GM12878 (cell line): Measurements from ENCODE around the gene SNU13. TPM values are rescaled to one million over a fixed set of nuclear protein-coding genes. Genes with fewer than 3 reads are reported as not detected.

Source experiments
- ATAC-seq: fragments of 200-7000 bp; cut with Tn5 transposase; 3 replicates; pipeline ENCODE4 v1.9.1; 2020; ENCODE audit warnings: mild to moderate bottlenecking, moderate library complexity
- BruUV-seq: library from RNA; stranded (reverse); fragments of 400-500 nt; replicated peaks from 2 replicates; lab custom pipeline; 2021; lab: Mats Ljungman, UMichigan
- CTCF ChIA-PET: fragments of 300-600 bp; sonication (Branson Sonifier 250); formaldehyde crosslinking; extraction: SDS; loops from one replicate; lab custom pipeline; 2021; ENCODE audit warnings: inconsistent platforms; lab: Yijun Ruan, JAX
- POLR2A ChIA-PET: fragments of 350-600 bp; formaldehyde crosslinking; extraction: SDS; loops from one replicate; lab custom pipeline; 2021; ENCODE audit warnings: inconsistent platforms; lab: Charles Lee
- RAD21 ChIA-PET: fragments of 300-600 bp; sonication (Branson Sonifier 250); formaldehyde crosslinking; loops from one replicate; lab custom pipeline; 2023; ENCODE audit warnings: antibody characterized with exemption; ENCODE audit not compliant: unreplicated experiment; lab: Charles Lee
- SMC1A ChIA-PET: fragments of 300-600 bp; sonication (Branson Sonifier 250); formaldehyde crosslinking; loops from one replicate; lab custom pipeline; 2023; ENCODE audit not compliant: unreplicated experiment, uncharacterized antibody; lab: Charles Lee
- DNase-seq: peaks from one replicate; pipeline ENCODE4 v3.0.0-alpha.2; 2011; ENCODE audit warnings: low read depth, low spot score
- FAIRE-seq: peaks from 3 replicates; lab custom pipeline; 2011; peaks lifted over from hg19 to GRCh38; lab: Jason Lieb, UNC
- H2AFZ ChIP-seq: 2 replicates; pipeline ENCODE4 v1.6.0; 2011; ENCODE audit warnings: low read depth, low read length, control low read depth; ENCODE audit not compliant: control insufficient read depth
- H3K27ac ChIP-seq: 2 replicates; pipeline ENCODE4 v1.5.1; 2011; ENCODE audit warnings: control low read depth; ENCODE audit not compliant: control insufficient read depth, insufficient read depth
- H3K27me3 ChIP-seq, 2 experiments: replicated peaks in 1 of 2; 2 replicates each; pipeline versions ENCODE4 v1.6.0 to v1.6.1; 2011; ENCODE audit warnings: low read length in 1 of 2; ENCODE audit not compliant: control insufficient read depth in 2 of 2, insufficient read depth in 2 of 2
- H3K36me3 ChIP-seq, 2 experiments: 2 replicates each; pipeline ENCODE4 v1.5.1; 2011; ENCODE audit warnings: low read length in 1 of 2; ENCODE audit not compliant: control insufficient read depth in 2 of 2, insufficient read depth in 2 of 2
- H3K4me1 ChIP-seq: 2 replicates; pipeline ENCODE4 v1.6.1; 2011; ENCODE audit warnings: mild to moderate bottlenecking, low read length, moderate library complexity, mixed read lengths; ENCODE audit not compliant: control insufficient read depth, insufficient read depth
- H3K4me2 ChIP-seq: 2 replicates; pipeline ENCODE4 v1.6.0; 2011; ENCODE audit warnings: control low read depth; ENCODE audit not compliant: control insufficient read depth, insufficient read depth
- H3K4me3 ChIP-seq: fragments of 200-600 bp; sonication (generic); 2 replicates; pipeline ENCODE4 v1.5.1; 2016
- H3K79me2 ChIP-seq: 2 replicates; pipeline ENCODE4 v1.6.0; 2011; ENCODE audit warnings: low read length; ENCODE audit not compliant: control insufficient read depth, insufficient read depth
- H3K9ac ChIP-seq: 2 replicates; pipeline ENCODE4 v1.8.0; 2011; ENCODE audit warnings: low read length, control low read depth, mixed read lengths; ENCODE audit not compliant: control insufficient read depth, insufficient read depth
- H3K9me3 ChIP-seq: replicated peaks from 3 replicates; pipeline ENCODE4 v1.5.1; 2011; ENCODE audit warnings: mild to moderate bottlenecking, low read length; ENCODE audit not compliant: control insufficient read depth, insufficient read depth
- H4K20me1 ChIP-seq: 2 replicates; pipeline ENCODE4 v1.6.0; 2011; ENCODE audit not compliant: control insufficient read depth, insufficient read depth
- CBX3 ChIP-seq: fragments of 200-600 bp; sonication (generic); IDR thresholded peaks from 2 replicates; pipeline ENCODE4 v1.6.1; 2016; ENCODE audit warnings: low read depth, borderline replicate concordance
- CEBPB ChIP-seq, 2 experiments: fragments of 150-350 bp in 1 of 2; IDR thresholded peaks; 2 replicates each; pipeline ENCODE4 v1.6.1; 2012 to 2014; ENCODE audit warnings: low read depth in 2 of 2, low read length in 2 of 2, borderline replicate concordance in 1 of 2, inconsistent platforms in 1 of 2
- CHD1 ChIP-seq: IDR thresholded peaks from 2 replicates; pipeline ENCODE4 v1.6.1; 2012; ENCODE audit warnings: low read depth, low read length, improper control_type of control experiment
- E2F4 ChIP-seq: IDR thresholded peaks from 2 replicates; pipeline ENCODE4 v1.6.1; 2012; ENCODE audit warnings: low read depth, low read length, improper control_type of control experiment
- E4F1 ChIP-seq: fragments of 450-650 bp; IDR thresholded peaks from 2 replicates; pipeline ENCODE4 v1.6.1; 2018; ENCODE audit warnings: borderline replicate concordance, mild to moderate bottlenecking; ENCODE audit not compliant: partially characterized antibody
- EZH2 ChIP-seq: IDR thresholded peaks from 2 replicates; pipeline ENCODE4 v1.6.1; 2012; ENCODE audit warnings: low read depth, mild to moderate bottlenecking, control low read depth, inconsistent platforms, low read length, borderline replicate concordance; ENCODE audit not compliant: control insufficient read depth
- KAT2A ChIP-seq: conservative IDR thresholded peaks from 2 replicates; pipeline ENCODE4 v1.6.1; 2011; ENCODE audit warnings: low read depth, low read length; ENCODE audit not compliant: control insufficient read depth
- LARP7 ChIP-seq: fragments of 450-650 bp; IDR thresholded peaks from 2 replicates; pipeline ENCODE4 v1.6.1; 2017; ENCODE audit warnings: mild to moderate bottlenecking
- MXI1 ChIP-seq: fragments of 150-350 bp; IDR thresholded peaks from 2 replicates; pipeline ENCODE4 v1.6.1; 2011; ENCODE audit warnings: low read depth, mild to moderate bottlenecking, inconsistent platforms, low read length, improper control_type of control experiment
- MYC ChIP-seq: IDR thresholded peaks from 2 replicates; pipeline ENCODE4 v1.6.1; 2011; ENCODE audit warnings: mild to moderate bottlenecking, low read length, moderate library complexity, inconsistent platforms; ENCODE audit not compliant: insufficient read depth, insufficient replicate concordance, insufficient read length, severe bottlenecking
- SREBF1 ChIP-seq: IDR thresholded peaks from 2 replicates; pipeline ENCODE4 v1.6.1; 2012; ENCODE audit warnings: mild to moderate bottlenecking, low read length
- SUZ12 ChIP-seq: fragments of 200-600 bp; sonication (generic); IDR thresholded peaks from one replicate; pipeline ENCODE4 v1.6.1; 2018; ENCODE audit warnings: antibody characterized with exemption, mild to moderate bottlenecking; ENCODE audit not compliant: unreplicated experiment
- TARDBP ChIP-seq: IDR thresholded peaks from 2 replicates; pipeline ENCODE4 v1.6.1; 2016; ENCODE audit warnings: borderline replicate concordance
- TCF12 ChIP-seq: IDR thresholded peaks from 2 replicates; pipeline ENCODE4 v1.6.1; 2011; ENCODE audit warnings: low read depth, mild to moderate bottlenecking, low read length
- USF2 ChIP-seq: IDR thresholded peaks from 2 replicates; pipeline ENCODE4 v1.6.1; 2011; ENCODE audit warnings: low read depth, low read length, improper control_type of control experiment, borderline replicate concordance
- ZNF24 ChIP-seq: fragments of 450-650 bp; IDR thresholded peaks from 2 replicates; pipeline ENCODE4 v1.6.1; 2017; ENCODE audit warnings: antibody characterized with exemption, mild to moderate bottlenecking
- ZSCAN29 ChIP-seq: fragments of 450-650 bp; IDR thresholded peaks from 2 replicates; pipeline ENCODE4 v1.6.1; 2017; ENCODE audit warnings: mild to moderate bottlenecking, moderate library complexity
- WGBS: methylation state at CpG from one replicate; pipeline ENCODE4 v1.1.6; 2016; ENCODE audit warnings: low lambda C conversion rate; ENCODE audit not compliant: insufficient replicate concordance, insufficient coverage; ENCODE audit errors: missing lambda C conversion rate; 5-methylcytosine and 5-hydroxymethylcytosine counted together
- in situ Hi-C: fragments of 300-500 bp; cut with MboI; formaldehyde crosslinking; loops from 9 replicates; pipeline ENCODE4 v1.14.3; 2018; ENCODE audit warnings: mixed read lengths
- intact Hi-C: fragments of 100-400 bp; cut with micrococcal nuclease; formaldehyde crosslinking; loops from one replicate; pipeline ENCODE4 v1.14.2; 2022; ENCODE audit not compliant: unreplicated experiment
- polyA plus RNA-seq, 11 experiments: library from polyadenylated mRNA; depleted of rRNA in 4 of 11; unstranded in 6 of 11; stranded (reverse) in 5 of 11; fragments of >200 nt; fragmentation: Nextera tagmentation in 4 of 11; fragmentation: Illumina TruSeq in 1 of 11; extraction: Ambion mirVana in 4 of 11; extraction: Trizol in 1 of 11; gene quantifications; 1 replicate in 1 of 11; 2 replicates in 10 of 11; pipeline versions ENCODE4 v1.2.1 to v1.2.3, GENCODE V29; 2011 to 2016; ENCODE audit warnings: inconsistent platforms in 2 of 11, missing spikeins in 2 of 11, low read depth in 1 of 11
- total RNA-seq, 4 experiments: library from RNA; depleted of rRNA in 3 of 4; stranded (reverse); fragments of >200 nt in 3 of 4; fragmentation: Illumina TruSeq in 1 of 4; extraction: Trizol in 1 of 4; gene quantifications; 2 replicates each; pipeline versions ENCODE4 v1.2.1 to v1.2.3, GENCODE V29; 2013 to 2021

SNU13 gene
- total and polyA plus RNA-seq, 10 of the 15 experiments (the other 5 are each of a cell fraction or from before 2014, with no cell fraction given): 157 to 870 (median 256) TPM

- ATAC-seq (peak; percentile 90), DNase-seq (peak; percentile 66), FAIRE-seq (no peak)
- Histone ChIP-seq H3K79me2 (peaks cover 81% of the 10 kb centered on the region), H3K4me1 (no peaks in the 10 kb centered on the region), H2AFZ (peak overlapping the region; percentile 59), H3K36me3 (peaks cover 12 to 13% of the 10 kb centered on the region in 2 experiments), H3K27ac (peak overlapping the region; percentile 53), H3K4me2 (peak overlapping the region; percentile 27), H3K9me3 (no peaks in the 10 kb centered on the region), H3K9ac (peak overlapping the region; percentile 74), H3K4me3 (peak overlapping the region; percentile 61), H4K20me1 (no peaks in the 10 kb centered on the region; the same call in 1 of the 2 replicates), H3K27me3 (no peaks in the 10 kb centered on the region)
- 46% methylated on average over 50 of the region's 50 CpGs for WGBS
- intact Hi-C loops (no loop called here), in situ Hi-C loops (no loop called here)
- ChIA-PET POLR2A (no interaction called here), CTCF (interaction anchor here (2.1 kb wide), 1 partner anchor 15 kb away, joined by 7 read pairs; no protein-coding TSS in a partner anchor), RAD21 (no interaction called here), SMC1A (interaction anchor here (1.4 kb wide), 1 partner anchor 15 kb away, joined by 3 read pairs; no protein-coding TSS in a partner anchor)
- BruUV-seq: TSS peak; percentile 23
- TF ChIP-seq ZNF24 (no peak), LARP7 (no peak), EZH2 (no peak), SREBF1 (no peak), CBX3 (no peak), E2F4 (no peak), TCF12 (no peak), E4F1 (no peak), SUZ12 (no peak), MYC (no peak), TARDBP (no peak), CHD1 (no peak), MXI1 (peak; percentile 71; the same call in 1 of the 2 replicates), USF2 (no peak), CEBPB (IDR thresholded peaks at IDR 0.05; ENCODE audit: borderline replicate concordance in 1 of 2, low read depth in 2 of 2, low read length in 2 of 2) (no peak), ZSCAN29 (no peak), KAT2A (no peak)
Measured at GRCh38 chr22:41682033-41682807, 6.4 kb downstream of the SNU13 start.
